Liver (tissue), 3 donors: Measurements from ENCODE around the gene ZNRD2.

Experiments used
- CTCF ChIP-seq: fragments of 150-350 bp; IDR thresholded peaks from 2 replicates; pipeline ENCODE4 v1.5.1; 2017; ENCODE audit warnings: improper control_type of control experiment, low read depth, low read length; ENCODE audit not compliant: missing input control
- GABPA ChIP-seq, 2 donors: IDR thresholded peaks in 1 of 2; conservative IDR thresholded peaks in 1 of 2; 2 replicates each; pipeline ENCODE4 v1.6.1; 2016; ENCODE audit warnings: antibody characterized with exemption in 2 of 2, mild to moderate bottlenecking in 1 of 2, moderate library complexity in 1 of 2
- JUND ChIP-seq, 2 donors: IDR thresholded peaks; 2 replicates each; pipeline ENCODE4 v1.6.1; 2016; ENCODE audit warnings: antibody characterized with exemption in 2 of 2
- MAX ChIP-seq: IDR thresholded peaks from 2 replicates; pipeline ENCODE4 v1.6.1; 2016; ENCODE audit warnings: antibody characterized with exemption
- RAD21 ChIP-seq, 2 donors: IDR thresholded peaks; 2 replicates each; pipeline ENCODE4 v1.6.1; 2016; ENCODE audit warnings: antibody characterized with exemption in 2 of 2, mild to moderate bottlenecking in 2 of 2
- REST ChIP-seq: IDR thresholded peaks from 2 replicates; pipeline ENCODE4 v1.6.1; 2016; ENCODE audit warnings: antibody characterized with exemption, mild to moderate bottlenecking
- RXRA ChIP-seq, 2 donors: IDR thresholded peaks; 2 replicates each; pipeline ENCODE4 v1.6.1; 2017 to 2018; ENCODE audit warnings: antibody characterized with exemption in 2 of 2, mild to moderate bottlenecking in 1 of 2
- TAF1 ChIP-seq: conservative IDR thresholded peaks from 2 replicates; pipeline ENCODE4 v1.6.1; 2016; ENCODE audit warnings: antibody characterized with exemption, mild to moderate bottlenecking
- ZBTB33 ChIP-seq: IDR thresholded peaks from 2 replicates; pipeline ENCODE4 v1.6.1; 2016; ENCODE audit warnings: antibody characterized with exemption
- donor health status: healthy.
- donor health status: healthy.

GRCh38 chr11:65574811-65575567 lies 4.7 kb downstream of the ZNRD2 start:
- no peak for TF ChIP-seq ZBTB33
- no peak for TF ChIP-seq CTCF
- TF ChIP-seq TAF1: no peak
- no peak for TF ChIP-seq REST
- TF ChIP-seq MAX: no peak
- TF ChIP-seq GABPA (IDR thresholded peaks at IDR 0.05 in 1 of 2, conservative IDR thresholded peaks at IDR 0.05 in 1 of 2): no peak
- TF ChIP-seq RAD21 (IDR thresholded peaks at IDR 0.05): no peak
- TF ChIP-seq JUND (IDR thresholded peaks at IDR 0.05): no peak
- peak in 1 of 2 donors; percentile 20 for TF ChIP-seq RXRA (IDR thresholded peaks at IDR 0.05)
